Measurements from ENCODE around the gene MAGI2. TPM values are rescaled to one million over a fixed set of nuclear protein-coding genes. Genes with fewer than 3 reads are reported as not detected.
"Not testable (repeated sequence)": the region's sequence is repeated elsewhere in the genome, so short reads cannot be mapped to it uniquely, and the experiment has no call there.

The MAGI2 gene
- total RNA-seq, 1 experiment from 2014 or later = 0.07 TPM

- no peak for TF ChIP-seq CTCF (IDR thresholded peaks at IDR 0.05; ENCODE audit: unreplicated experiment)
- BruUV-seq (replicated peaks) = no TSS peak
- Mint-ChIP-seq H3K4me3 (ENCODE audit: unreplicated experiment) (no peak overlapping the region), H3K27ac (ENCODE audit: low read depth, unreplicated experiment) (no peak overlapping the region), H3K9me3 (ENCODE audit: unreplicated experiment) (no peaks in the 10 kb centered on the region), H3K27me3 (ENCODE audit: insufficient read depth, unreplicated experiment) (peaks cover 75% of the 10 kb centered on the region), H3K36me3 (ENCODE audit: insufficient read depth, unreplicated experiment) (no peaks in the 10 kb centered on the region), H3K4me1 (ENCODE audit: insufficient read depth, unreplicated experiment) (peaks cover 6% of the 10 kb centered on the region)
- no peak for DNase-seq (ENCODE audit: unreplicated experiment)
- POLR2A ChIA-PET = no interaction called here
- CTCF ChIA-PET = interaction anchor here (0.6 to 0.8 kb wide), 2 partner anchors 20 to 1748 kb away, joined by 3 read pairs; no protein-coding TSS in a partner anchor
- intact Hi-C loops (cut with micrococcal nuclease) = no loop called here
Measured at GRCh38 chr7:79452495-79453265, 787 bp downstream of the MAGI2 start.

- Mint-ChIP-seq H3K9me3 (ENCODE audit: unreplicated experiment) (no peaks in the 10 kb centered on the region), H3K27me3 (ENCODE audit: insufficient read depth, unreplicated experiment) (peaks cover 69% of the 10 kb centered on the region), H3K36me3 (ENCODE audit: insufficient read depth, unreplicated experiment) (no peaks in the 10 kb centered on the region), H3K27ac (ENCODE audit: low read depth, unreplicated experiment) (no peak overlapping the region), H3K4me3 (ENCODE audit: unreplicated experiment) (no peak overlapping the region), H3K4me1 (ENCODE audit: insufficient read depth, unreplicated experiment) (peaks cover 6% of the 10 kb centered on the region)
- intact Hi-C loops (cut with micrococcal nuclease) = no loop called here
- BruUV-seq (replicated peaks) = no TSS peak
- POLR2A ChIA-PET = no interaction called here
- DNase-seq (ENCODE audit: unreplicated experiment) = no peak
- CTCF ChIA-PET = interaction anchor here (0.6 to 0.8 kb wide), 2 partner anchors 19 to 1748 kb away, joined by 3 read pairs; no protein-coding TSS in a partner anchor
- TF ChIP-seq CTCF (IDR thresholded peaks at IDR 0.05; ENCODE audit: unreplicated experiment) = no peak
Measured at GRCh38 chr7:79452032-79452494, 1.4 kb downstream of the MAGI2 start.

GRCh38 chr7:79451580-79451979 is 1.9 kb downstream of the MAGI2 start:
- Mint-ChIP-seq H3K27ac (ENCODE audit: low read depth, unreplicated experiment) (no peak overlapping the region), H3K27me3 (ENCODE audit: insufficient read depth, unreplicated experiment) (peaks cover 67% of the 10 kb centered on the region), H3K4me1 (ENCODE audit: insufficient read depth, unreplicated experiment) (peaks cover 6% of the 10 kb centered on the region), H3K9me3 (ENCODE audit: unreplicated experiment) (no peaks in the 10 kb centered on the region), H3K4me3 (ENCODE audit: unreplicated experiment) (no peak overlapping the region), H3K36me3 (ENCODE audit: insufficient read depth, unreplicated experiment) (no peaks in the 10 kb centered on the region)
- CTCF ChIA-PET = no interaction called here
- intact Hi-C loops (cut with micrococcal nuclease) = no loop called here
- BruUV-seq (replicated peaks) = no TSS peak
- no peak for DNase-seq (ENCODE audit: unreplicated experiment)
- POLR2A ChIA-PET = no interaction called here
- TF ChIP-seq CTCF (IDR thresholded peaks at IDR 0.05; ENCODE audit: unreplicated experiment) = no peak

GRCh38 chr7:79442766-79443165 is 10.7 kb downstream of the MAGI2 start:
- H3K9me3 Mint-ChIP-seq (ENCODE audit: unreplicated experiment); CTCF ChIA-PET; H3K27ac Mint-ChIP-seq (ENCODE audit: low read depth, unreplicated experiment); H3K4me1 Mint-ChIP-seq (ENCODE audit: insufficient read depth, unreplicated experiment); DNase-seq (ENCODE audit: unreplicated experiment); POLR2A ChIA-PET; H3K36me3 Mint-ChIP-seq (ENCODE audit: insufficient read depth, unreplicated experiment); intact Hi-C loops (cut with micrococcal nuclease); BruUV-seq (replicated peaks); H3K4me3 Mint-ChIP-seq (ENCODE audit: unreplicated experiment): not testable (repeated sequence)
- H3K27me3 Mint-ChIP-seq (ENCODE audit: insufficient read depth, unreplicated experiment) = peaks cover 15% of the 10 kb centered on the region

All from MCF 10A (cell line).